Gastroesophageal sphincter (tissue), 4 donors: ENCODE results near the gene DFFB. TPM values are rescaled to one million over a fixed set of nuclear protein-coding genes. Genes with fewer than 3 reads are reported as not detected.

Experiments
- ATAC-seq: fragments of 150-250 bp; one replicate; pipeline ENCODE4 v1.9.1; 2016; ENCODE audit warnings: mild to moderate bottlenecking, moderate library complexity
- H3K27ac ChIP-seq, 4 donors: fragments of 200-600 bp; sonication (generic) in 3 of 4; 1 replicate in 3 of 4; 2 replicates in 1 of 4; pipeline ENCODE4 v1.5.1; 2016 to 2019
- H3K27me3 ChIP-seq: fragments of 200-600 bp; sonication (generic); one replicate; pipeline ENCODE4 v1.5.1; 2019
- H3K36me3 ChIP-seq, 2 donors: fragments of 200-600 bp; sonication (generic); one replicate each; pipeline ENCODE4 v1.5.1; 2019; ENCODE audit warnings: control low read depth in 1 of 2
- H3K4me1 ChIP-seq, 3 donors: fragments of 200-600 bp; sonication (generic); 1 replicate in 2 of 3; 2 replicates in 1 of 3; pipeline ENCODE4 v1.5.1; 2016 to 2019; ENCODE audit warnings: control low read depth in 2 of 3
- H3K4me3 ChIP-seq, 2 donors: fragments of 200-600 bp; sonication (generic); one replicate each; pipeline ENCODE4 v1.5.1; 2019; ENCODE audit warnings: mild to moderate bottlenecking in 1 of 2, moderate library complexity in 1 of 2
- H3K9me3 ChIP-seq, 3 donors: fragments of 200-600 bp; sonication (generic); one replicate each; pipeline ENCODE4 v1.5.1; 2017 to 2019; ENCODE audit warnings: control low read depth in 2 of 3
- EP300 ChIP-seq: sonication (generic); formaldehyde crosslinking; IDR thresholded peaks from one replicate; pipeline ENCODE4 v1.6.1; 2017; ENCODE audit warnings: antibody characterized with exemption, mild to moderate bottlenecking
- POLR2A ChIP-seq, 2 donors: fragments of 450-650 bp; IDR thresholded peaks; one replicate each; pipeline ENCODE4 v1.6.1; 2017; ENCODE audit warnings: antibody characterized with exemption in 2 of 2, mild to moderate bottlenecking in 2 of 2, moderate library complexity in 1 of 2
- POLR2AphosphoS5 ChIP-seq: sonication (generic); formaldehyde crosslinking; IDR thresholded peaks from one replicate; pipeline ENCODE4 v1.6.1; 2017; ENCODE audit warnings: antibody characterized with exemption
- WGBS, 2 donors: methylation state at CpG; one replicate each; pipeline ENCODE4 v1.1.5; 2018; ENCODE audit warnings: low coverage in 1 of 2; 5-methylcytosine and 5-hydroxymethylcytosine counted together
- total RNA-seq, 4 donors: library from RNA; depleted of rRNA; stranded (reverse); fragments of >200 nt; gene quantifications; one replicate each; pipeline ENCODE4 v1.1.0, GENCODE V29; 2016
- TF ChIP-seq, protein P1 (sequence below), 4 experiments: fragments of 200-600 bp in 2 of 4; fragments of 450-650 bp in 2 of 4; sonication (generic) in 1 of 4; IDR thresholded peaks; one replicate each; pipeline ENCODE4 v1.5.1; 2017 to 2019; ENCODE audit warnings: antibody characterized with exemption in 4 of 4, mild to moderate bottlenecking in 2 of 4, moderate library complexity in 2 of 4

Gene DFFB
- total RNA-seq, 4 donors from 2014 or later: 1.9 to 14.6 (median 7.7) TPM

DNA sequence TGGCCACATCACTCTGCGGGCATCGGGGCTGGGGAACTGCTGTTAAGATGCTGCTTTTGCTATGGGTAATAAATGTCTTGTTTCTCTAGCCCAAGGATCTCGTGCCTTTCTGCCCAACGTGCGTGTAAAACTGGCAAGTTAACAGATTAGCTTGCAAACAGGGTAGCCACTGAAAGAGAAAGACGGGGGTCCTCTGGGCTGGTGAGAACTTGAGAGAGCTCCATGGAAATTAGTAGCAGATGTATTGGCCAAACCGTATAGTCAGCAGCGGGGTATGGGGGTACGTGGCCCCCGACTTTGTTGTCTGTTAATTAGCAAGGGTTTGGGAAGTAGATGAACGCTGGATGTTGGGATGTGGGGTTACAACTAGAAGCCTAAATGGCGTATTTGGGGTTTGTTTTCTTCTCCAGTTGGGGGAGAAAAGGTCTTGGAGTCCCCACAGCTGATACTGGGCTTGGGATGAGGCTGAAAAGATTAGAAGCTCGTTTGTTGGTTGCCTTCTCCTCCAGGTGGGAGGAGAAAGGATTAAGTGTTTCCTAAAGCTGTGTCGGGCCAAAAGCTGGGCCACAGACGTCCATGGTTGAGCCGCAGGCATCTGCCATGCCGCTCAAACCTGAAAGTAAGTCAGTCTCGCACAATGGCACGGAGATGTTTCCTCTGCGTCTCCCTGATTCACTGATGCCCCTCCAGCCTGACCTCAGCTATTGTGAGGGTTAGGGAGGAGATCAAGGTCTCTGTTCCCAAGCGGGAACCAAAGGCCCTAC, 75.1 kb downstream of the DFFB start:
- no peak for TF ChIP-seq POLR2AphosphoS5
- no peak for TF ChIP-seq EP300
- TF ChIP-seq POLR2A (IDR thresholded peaks at IDR 0.05): no peak
- TF ChIP-seq, protein P1, sequence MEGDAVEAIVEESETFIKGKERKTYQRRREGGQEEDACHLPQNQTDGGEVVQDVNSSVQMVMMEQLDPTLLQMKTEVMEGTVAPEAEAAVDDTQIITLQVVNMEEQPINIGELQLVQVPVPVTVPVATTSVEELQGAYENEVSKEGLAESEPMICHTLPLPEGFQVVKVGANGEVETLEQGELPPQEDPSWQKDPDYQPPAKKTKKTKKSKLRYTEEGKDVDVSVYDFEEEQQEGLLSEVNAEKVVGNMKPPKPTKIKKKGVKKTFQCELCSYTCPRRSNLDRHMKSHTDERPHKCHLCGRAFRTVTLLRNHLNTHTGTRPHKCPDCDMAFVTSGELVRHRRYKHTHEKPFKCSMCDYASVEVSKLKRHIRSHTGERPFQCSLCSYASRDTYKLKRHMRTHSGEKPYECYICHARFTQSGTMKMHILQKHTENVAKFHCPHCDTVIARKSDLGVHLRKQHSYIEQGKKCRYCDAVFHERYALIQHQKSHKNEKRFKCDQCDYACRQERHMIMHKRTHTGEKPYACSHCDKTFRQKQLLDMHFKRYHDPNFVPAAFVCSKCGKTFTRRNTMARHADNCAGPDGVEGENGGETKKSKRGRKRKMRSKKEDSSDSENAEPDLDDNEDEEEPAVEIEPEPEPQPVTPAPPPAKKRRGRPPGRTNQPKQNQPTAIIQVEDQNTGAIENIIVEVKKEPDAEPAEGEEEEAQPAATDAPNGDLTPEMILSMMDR (IDR thresholded peaks at IDR 0.05): no peak
- Histone ChIP-seq H3K9me3 (peaks cover 0 to 27% (median 0%) of the 10 kb centered on the region in 3 donors), H3K27ac (no peak overlapping the region), H3K4me1 (no peaks in the 10 kb centered on the region), H3K36me3 (no peaks in the 10 kb centered on the region), H3K4me3 (no peak overlapping the region), H3K27me3 (peaks cover 54% of the 10 kb centered on the region)
- WGBS, 2 donors: 48 to 73% methylated on average over 5 of the region's 21 CpGs
- ATAC-seq: no peak

Other genes starting within 250 kb of the DFFB start
- gene MEGF6, start 246.0 kb upstream of the DFFB start, total RNA-seq: 10 to 100 TPM in 2 of 4 donors, 1 to 10 TPM in 2; 4.7 to 15.5 (median 10.8) TPM
- 10 to 100 TPM; 38.2 to 52.1 (median 46.6) TPM for gene TPRG1L, start 232.5 kb upstream of the DFFB start, total RNA-seq
- 10 to 100 TPM; 10.3 to 21.7 (median 14.5) TPM for gene WRAP73, start 207.4 kb upstream of the DFFB start, total RNA-seq
- gene TP73, start 205.0 kb upstream of the DFFB start, total RNA-seq: under 1 TPM in 2 of 4 donors, not detected in 2; 0.19 to 0.22 TPM
- gene CCDC27, start 105.0 kb upstream of the DFFB start, total RNA-seq: not detected
- 1 to 10 TPM in 3 of 4 donors, not detected in 1; 2.6 to 8.4 (median 4.7) TPM for gene SMIM1, start 84.7 kb upstream of the DFFB start, total RNA-seq
- 10 to 100 TPM; 36.5 to 47.9 (median 46.5) TPM for gene LRRC47, start 61.0 kb upstream of the DFFB start, total RNA-seq
- 10 to 100 TPM; 29.3 to 78.2 (median 41.8) TPM for gene CEP104, start 265 bp upstream of the DFFB start, total RNA-seq
- gene C1orf174, start 42.8 kb downstream of the DFFB start, total RNA-seq: 10 to 100 TPM; 16.4 to 35.3 (median 26.7) TPM